Vagina (tissue), 2 donors: ENCODE results near the gene MGST1. TPM values are rescaled to one million over a fixed set of nuclear protein-coding genes. Genes with fewer than 3 reads are reported as not detected.

Source experiments
- DNase-seq, 2 donors: peaks; one replicate each; pipeline ENCODE4 v3.0.0-alpha.2; 2017; ENCODE audit errors: extremely low spot score in 2 of 2
- H3K27ac ChIP-seq: fragments of 200-600 bp; sonication (generic); one replicate; pipeline ENCODE4 v1.5.1; 2019
- H3K27me3 ChIP-seq: fragments of 200-600 bp; sonication (generic); one replicate; pipeline ENCODE4 v1.5.1; 2019
- H3K36me3 ChIP-seq, 2 donors: fragments of 200-600 bp; sonication (generic); one replicate each; pipeline ENCODE4 v1.5.1; 2017 to 2019
- H3K4me1 ChIP-seq: fragments of 200-600 bp; sonication (generic); one replicate; pipeline ENCODE4 v1.5.1; 2019
- H3K4me3 ChIP-seq, 2 donors: fragments of 200-600 bp; sonication (generic); 1 replicate in 1 of 2; 2 replicates in 1 of 2; pipeline ENCODE4 v1.5.1; 2016 to 2019
- H3K9me3 ChIP-seq: fragments of 200-600 bp; sonication (generic); one replicate; pipeline ENCODE4 v1.5.1; 2019
- CTCF ChIP-seq, 3 experiments: fragments of 450-650 bp in 2 of 3; fragments of 200-600 bp in 1 of 3; sonication (generic) in 1 of 3; IDR thresholded peaks; one replicate each; pipeline ENCODE4 v1.5.1; 2017 to 2019; ENCODE audit warnings: antibody characterized with exemption in 3 of 3, mild to moderate bottlenecking in 2 of 3, moderate library complexity in 2 of 3
- POLR2A ChIP-seq, 2 donors: fragments of 450-650 bp; IDR thresholded peaks; one replicate each; pipeline ENCODE4 v1.6.1; 2017; ENCODE audit warnings: antibody characterized with exemption in 2 of 2, mild to moderate bottlenecking in 2 of 2, moderate library complexity in 2 of 2
- POLR2AphosphoS5 ChIP-seq, 2 donors: sonication (generic); formaldehyde crosslinking; IDR thresholded peaks; one replicate each; pipeline ENCODE4 v1.9.0; 2017; ENCODE audit warnings: antibody characterized with exemption in 2 of 2, mild to moderate bottlenecking in 2 of 2, low read depth in 1 of 2; ENCODE audit not compliant: insufficient read depth in 1 of 2
- intact Hi-C: fragments of 100-400 bp; cut with DNase I; formaldehyde crosslinking; loops from one replicate; pipeline ENCODE4 v1.15.1; 2023
- total RNA-seq: library from RNA; depleted of rRNA; stranded (reverse); fragments of >200 nt; gene quantifications from one replicate; pipeline ENCODE4 v1.2.3, GENCODE V29; 2016

MGST1 gene
- total RNA-seq, 1 donor from 2014 or later = 292 TPM

- Histone ChIP-seq H3K36me3 (no peaks in the 10 kb centered on the region), H3K27me3 (no peaks in the 10 kb centered on the region), H3K4me1 (no peaks in the 10 kb centered on the region), H3K27ac (no peak overlapping the region), H3K9me3 (no peaks in the 10 kb centered on the region), H3K4me3 (no peak overlapping the region)
- no peak for TF ChIP-seq POLR2AphosphoS5 (IDR thresholded peaks at IDR 0.05; ENCODE audit: insufficient read depth in 1 of 2, low read depth in 1 of 2)
- no peak for TF ChIP-seq POLR2A (IDR thresholded peaks at IDR 0.05)
- no peak for TF ChIP-seq CTCF (IDR thresholded peaks at IDR 0.05)
- no peak for DNase-seq
- intact Hi-C loops = no loop called here
These were observed 39.5 kb upstream of the MGST1 start for GRCh38 chr12:16307856-16308475.

GRCh38 chr12:16310934-16311333, 36.5 kb upstream of the MGST1 start:
- Histone ChIP-seq H3K4me1 (no peaks in the 10 kb centered on the region), H3K4me3 (no peak overlapping the region), H3K27me3 (no peaks in the 10 kb centered on the region), H3K9me3 (no peaks in the 10 kb centered on the region), H3K36me3 (no peaks in the 10 kb centered on the region), H3K27ac (no peak overlapping the region)
- intact Hi-C loops = no loop called here
- TF ChIP-seq CTCF (IDR thresholded peaks at IDR 0.05) (no peak), POLR2AphosphoS5 (IDR thresholded peaks at IDR 0.05; ENCODE audit: insufficient read depth in 1 of 2, low read depth in 1 of 2) (no peak), POLR2A (IDR thresholded peaks at IDR 0.05) (no peak)
- no peak for DNase-seq

- no peaks in the 10 kb centered on the region for H3K27me3 ChIP-seq
- intact Hi-C loops = no loop called here
- H3K4me1 ChIP-seq = no peaks in the 10 kb centered on the region
- H3K9me3 ChIP-seq = no peaks in the 10 kb centered on the region
- TF ChIP-seq CTCF (IDR thresholded peaks at IDR 0.05) (no peak), POLR2AphosphoS5 (IDR thresholded peaks at IDR 0.05; ENCODE audit: insufficient read depth in 1 of 2, low read depth in 1 of 2) (no peak), POLR2A (IDR thresholded peaks at IDR 0.05) (no peak)
- DNase-seq = no peak
- H3K4me3 ChIP-seq = no peak overlapping the region
- H3K36me3 ChIP-seq = no peaks in the 10 kb centered on the region
- H3K27ac ChIP-seq = no peak overlapping the region
These were observed 24.4 kb upstream of the MGST1 start for GRCh38 chr12:16323010-16323409.

- H3K4me1 ChIP-seq = no peaks in the 10 kb centered on the region
- H3K27me3 ChIP-seq = no peaks in the 10 kb centered on the region
- intact Hi-C loops = no loop called here
- TF ChIP-seq CTCF (IDR thresholded peaks at IDR 0.05) (no peak), POLR2AphosphoS5 (IDR thresholded peaks at IDR 0.05; ENCODE audit: insufficient read depth in 1 of 2, low read depth in 1 of 2) (no peak), POLR2A (IDR thresholded peaks at IDR 0.05) (no peak)
- H3K36me3 ChIP-seq = no peaks in the 10 kb centered on the region
- H3K9me3 ChIP-seq = no peaks in the 10 kb centered on the region
- no peak overlapping the region for H3K27ac ChIP-seq
- no peak for DNase-seq
- no peak overlapping the region for H3K4me3 ChIP-seq
These were observed 23.8 kb upstream of the MGST1 start for GRCh38 chr12:16323638-16324037.

GRCh38 chr12:16324272-16324671, 23.2 kb upstream of the MGST1 start:
- Histone ChIP-seq H3K27ac (no peak overlapping the region), H3K27me3 (no peaks in the 10 kb centered on the region), H3K4me3 (no peak overlapping the region), H3K9me3 (no peaks in the 10 kb centered on the region), H3K4me1 (no peaks in the 10 kb centered on the region), H3K36me3 (no peaks in the 10 kb centered on the region)
- TF ChIP-seq POLR2AphosphoS5 (IDR thresholded peaks at IDR 0.05; ENCODE audit: insufficient read depth in 1 of 2, low read depth in 1 of 2) (no peak), POLR2A (IDR thresholded peaks at IDR 0.05) (no peak), CTCF (IDR thresholded peaks at IDR 0.05) (no peak)
- intact Hi-C loops = no loop called here
- no peak for DNase-seq
